ENCODE results near the gene SERPINA4.
A peak's percentile ranks its signal among the peaks of the same experiment; 100 is the strongest.

Gene SERPINA4

GRCh38 chr14:94542111-94542810 lies 19.0 kb upstream of the SERPINA4 start:
- POLR2A ChIA-PET, result no interaction called here
- Histone ChIP-seq H3K9me3 (ENCODE audit: control insufficient read depth, insufficient read depth, low read depth, low read length) (no peaks in the 10 kb centered on the region), H3K27ac (ENCODE audit: extremely low read depth, low read depth, low read length) (no peak overlapping the region), H3K4me3 (ENCODE audit: low read depth, low read length) (no peak overlapping the region), H3K4me1 (ENCODE audit: control insufficient read depth, insufficient read depth, low read length) (no peaks in the 10 kb centered on the region), H3K36me3 (ENCODE audit: control insufficient read depth in 2 of 2, insufficient read depth in 1 of 2, low read length in 2 of 2) (no peaks in the 10 kb centered on the region)
- CTCF ChIA-PET, result interaction anchor here (1.4 to 1.8 kb wide), 2 partner anchors 56 to 108 kb away, joined by 5 to 6 read pairs; no protein-coding TSS in a partner anchor
- TF ChIP-seq ZBTB1 (tag by site-specific recombination; IDR thresholded peaks at IDR 0.05) (no peak), ZNF426 (tag by site-specific recombination; IDR thresholded peaks at IDR 0.05) (no peak), KLF10 (tag by site-specific recombination; IDR thresholded peaks at IDR 0.05) (no peak)

GRCh38 chr14:94542811-94543440 lies 18.3 kb upstream of the SERPINA4 start:
- CTCF ChIA-PET, result interaction anchor here (0.6 kb wide), 1 partner anchor 130 kb away, joined by 3 read pairs; no protein-coding TSS in a partner anchor
- POLR2A ChIA-PET, result no interaction called here
- no peak overlapping the region for H3K4me3 ChIP-seq (ENCODE audit: low read depth, low read length)

DNA sequence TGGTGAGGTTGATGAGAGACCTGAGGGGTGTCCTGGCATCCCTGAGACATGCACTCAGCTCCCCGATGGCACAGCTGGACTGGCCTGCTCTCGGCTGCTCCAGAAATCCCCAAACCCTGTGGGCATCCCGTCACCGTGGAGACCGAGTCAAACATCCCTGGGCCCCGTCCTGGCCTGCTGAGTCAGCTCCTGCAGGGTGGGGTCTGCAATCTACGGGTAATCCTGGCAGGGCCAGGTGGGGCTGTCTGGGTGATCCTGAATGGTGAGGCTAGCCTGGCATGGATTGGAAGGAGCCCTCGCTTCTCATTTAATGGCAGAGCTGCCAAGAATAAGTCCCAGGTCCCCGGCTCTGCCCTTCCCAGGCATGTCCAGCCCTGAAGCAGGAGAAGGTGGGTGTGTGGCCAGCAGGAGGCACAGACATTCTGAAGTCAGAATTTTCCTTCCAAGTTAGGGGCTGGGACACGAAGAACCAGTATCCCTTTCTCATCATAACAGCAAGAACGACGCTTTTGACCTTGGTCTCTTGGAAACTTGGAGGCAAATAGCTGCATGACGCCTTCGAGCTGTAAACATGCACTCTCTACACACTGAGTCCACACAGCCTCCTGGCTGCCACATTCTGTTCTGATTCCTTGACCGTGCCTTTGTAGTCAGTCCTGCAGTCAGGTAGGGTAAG lies 17.7 kb upstream of the SERPINA4 start:
- Histone ChIP-seq H3K9me3 (ENCODE audit: control insufficient read depth, insufficient read depth, low read depth, low read length) (no peaks in the 10 kb centered on the region), H3K36me3 (ENCODE audit: control insufficient read depth in 2 of 2, insufficient read depth in 1 of 2, low read length in 2 of 2) (no peaks in the 10 kb centered on the region), H3K4me3 (ENCODE audit: low read depth, low read length) (no peak overlapping the region), H3K27ac (ENCODE audit: extremely low read depth, low read depth, low read length) (no peak overlapping the region), H3K4me1 (ENCODE audit: control insufficient read depth, insufficient read depth, low read length) (no peaks in the 10 kb centered on the region)
- TF ChIP-seq ZNF549 (tag by site-specific recombination; IDR thresholded peaks at IDR 0.05), result no peak
- ChIA-PET CTCF (interaction anchor here (0.6 kb wide), 1 partner anchor 129 kb away, joined by 3 read pairs; no protein-coding TSS in a partner anchor), POLR2A (no interaction called here)

More at GRCh38 chr14:94542811-94543440, 18.3 kb upstream of the SERPINA4 start:
- no peak for TF ChIP-seq ZNF701 (tag by site-specific recombination; IDR thresholded peaks at IDR 0.05)
- TF ChIP-seq ZIC2 (tag by site-specific recombination; IDR thresholded peaks at IDR 0.05), result peak; percentile 38
- TF ChIP-seq REST (tag by site-specific recombination; IDR thresholded peaks at IDR 0.05), result no peak
- H3K36me3 ChIP-seq (ENCODE audit: control insufficient read depth in 2 of 2, insufficient read depth in 1 of 2, low read length in 2 of 2), result no peaks in the 10 kb centered on the region
- no peaks in the 10 kb centered on the region for H3K4me1 ChIP-seq (ENCODE audit: control insufficient read depth, insufficient read depth, low read length)
- no peak overlapping the region for H3K27ac ChIP-seq (ENCODE audit: extremely low read depth, low read depth, low read length)
- H3K9me3 ChIP-seq (ENCODE audit: control insufficient read depth, insufficient read depth, low read depth, low read length), result no peaks in the 10 kb centered on the region

- Histone ChIP-seq H3K4me3 (ENCODE audit: low read depth, low read length) (no peak overlapping the region), H3K36me3 (ENCODE audit: control insufficient read depth in 2 of 2, insufficient read depth in 1 of 2, low read length in 2 of 2) (no peaks in the 10 kb centered on the region), H3K4me1 (ENCODE audit: control insufficient read depth, insufficient read depth, low read length) (no peaks in the 10 kb centered on the region), H3K27ac (ENCODE audit: extremely low read depth, low read depth, low read length) (no peak overlapping the region), H3K9me3 (ENCODE audit: control insufficient read depth, insufficient read depth, low read depth, low read length) (no peaks in the 10 kb centered on the region)
- ChIA-PET POLR2A (no interaction called here), CTCF (interaction anchor here (0.7 kb wide), 1 partner anchor 126 kb away, joined by 3 read pairs; no protein-coding TSS in a partner anchor)
- TF ChIP-seq ZNF664 (tag by site-specific recombination; IDR thresholded peaks at IDR 0.05) (no peak), ZNF670 (tag by site-specific recombination; IDR thresholded peaks at IDR 0.05; ENCODE audit: low read depth) (no peak), ZNF704 (tag by site-specific recombination; IDR thresholded peaks at IDR 0.05) (no peak), ZSCAN4 (tag by site-specific recombination; IDR thresholded peaks at IDR 0.05) (no peak), ZNF354C (tag by site-specific recombination; IDR thresholded peaks at IDR 0.05; ENCODE audit: borderline replicate concordance, low read depth) (no peak), SALL2 (tag by site-specific recombination; IDR thresholded peaks at IDR 0.05; ENCODE audit: borderline replicate concordance) (no peak), GFI1B (tag by site-specific recombination; IDR thresholded peaks at IDR 0.05) (no peak), ZNF146 (tag by site-specific recombination; IDR thresholded peaks at IDR 0.05) (no peak), ZNF530 (tag by site-specific recombination; IDR thresholded peaks at IDR 0.05; ENCODE audit: low read depth) (no peak), ZNF133 (tag by site-specific recombination; IDR thresholded peaks at IDR 0.05) (no peak), ZNF544 (tag by site-specific recombination; IDR thresholded peaks at IDR 0.05) (no peak), HOXD13 (CRISPR knock-in tag; IDR thresholded peaks at IDR 0.05; ENCODE audit: borderline replicate concordance) (no peak), ZIC2 (tag by site-specific recombination; IDR thresholded peaks at IDR 0.05) (no peak), ZNF623 (tag by site-specific recombination; IDR thresholded peaks at IDR 0.05) (no peak)
Measured at GRCh38 chr14:94544726-94545125, 16.5 kb upstream of the SERPINA4 start.

Data from HEK293 (cell line).